Renal pelvis (tissue), 12 donors: ENCODE data around the gene TBX18. TPM values are rescaled to one million over a fixed set of nuclear protein-coding genes. Genes with fewer than 3 reads are reported as not detected.

Source experiments
- DNase-seq: peaks from one replicate; pipeline ENCODE4 v3.0.0-alpha.2; 2013
- long read RNA-seq, 16 experiments: transcript quantifications; one replicate each; lab custom pipeline, GENCODE V29; 2026
- polyA plus RNA-seq, 3 donors: library from polyadenylated mRNA; unstranded; fragments of 120-200 nt; gene quantifications; one replicate each; pipeline ENCODE4 v1.2.1, GENCODE V29; 2013; ENCODE audit not compliant: insufficient read length in 3 of 3

Gene TBX18
- polyA plus RNA-seq: 1 to 10 TPM; 9.1 to 9.6 (median 9.1) TPM
- long read RNA-seq, donor 1, full-length matches to known transcripts: 3 of 3 reads
- long read RNA-seq, donor 1, partial matches to known transcripts: 0 of 3 reads
- long read RNA-seq, donor 1, other reads (novel, unspliced or antisense): 0 of 3 reads
- long read RNA-seq, donor 2: 0 reads
- long read RNA-seq, donor 3, full-length matches to known transcripts: 2 of 2 reads
- long read RNA-seq, donor 3, partial matches to known transcripts: 0 of 2 reads
- long read RNA-seq, donor 3, other reads (novel, unspliced or antisense): 0 of 2 reads
- long read RNA-seq, donor 4, full-length matches to known transcripts: 2 of 2 reads
- long read RNA-seq, donor 4, partial matches to known transcripts: 0 of 2 reads
- long read RNA-seq, donor 4, other reads (novel, unspliced or antisense): 0 of 2 reads
- long read RNA-seq, donor 5: 0 reads
- long read RNA-seq, donor 6, partial matches to known transcripts: 0 of 1 reads
- long read RNA-seq, donor 6, other reads (novel, unspliced or antisense): 0 of 1 reads
- long read RNA-seq, donor 7, full-length matches to known transcripts: 5 of 5 reads
- long read RNA-seq, donor 7, partial matches to known transcripts: 0 of 5 reads
- long read RNA-seq, donor 7, other reads (novel, unspliced or antisense): 0 of 5 reads
- long read RNA-seq, donor 8, full-length matches to known transcripts: 5 of 5 reads
- long read RNA-seq, donor 8, partial matches to known transcripts: 0 of 5 reads
- long read RNA-seq, donor 8, other reads (novel, unspliced or antisense): 0 of 5 reads
- long read RNA-seq, donor 9, full-length matches to known transcripts: 4 of 4 reads
- long read RNA-seq, donor 9, partial matches to known transcripts: 0 of 4 reads
- long read RNA-seq, donor 9, other reads (novel, unspliced or antisense): 0 of 4 reads
- long read RNA-seq, donor 10, full-length matches to known transcripts: 2 of 2 reads
- long read RNA-seq, donor 10, partial matches to known transcripts: 0 of 2 reads
- long read RNA-seq, donor 10, other reads (novel, unspliced or antisense): 0 of 2 reads
- long read RNA-seq, donor 11, full-length matches to known transcripts: 1 of 1 reads
- long read RNA-seq, donor 11, partial matches to known transcripts: 0 of 1 reads
- long read RNA-seq, donor 11, other reads (novel, unspliced or antisense): 0 of 1 reads
- long read RNA-seq, donor 12: 0 reads
- long read RNA-seq, donor 13: 0 reads
- long read RNA-seq, donor 14, full-length matches to known transcripts: 5 of 5 reads
- long read RNA-seq, donor 14, partial matches to known transcripts: 0 of 5 reads
- long read RNA-seq, donor 14, other reads (novel, unspliced or antisense): 0 of 5 reads
- long read RNA-seq, donor 15, full-length matches to known transcripts: 2 of 2 reads
- long read RNA-seq, donor 15, partial matches to known transcripts: 0 of 2 reads
- long read RNA-seq, donor 15, other reads (novel, unspliced or antisense): 0 of 2 reads
- long read RNA-seq, donor 16, full-length matches to known transcripts: 2 of 2 reads
- long read RNA-seq, donor 16, partial matches to known transcripts: 0 of 2 reads
- long read RNA-seq, donor 16, other reads (novel, unspliced or antisense): 0 of 2 reads

- peak; percentile 89 for DNase-seq
These were observed at the start of gene TBX18 for GRCh38 chr6:84764332-84765049. Gene TBX18 (minus strand): TSS chr6:84764598. CDS start chr6:84764181, 417 bp downstream.

GRCh38 chr6:84811351-84811750, 47.0 kb upstream of the TBX18 start:
- DNase-seq: no peak

- no peak for DNase-seq
These were observed 45.1 kb upstream of the TBX18 start for GRCh38 chr6:84809455-84809854.

- no peak for DNase-seq
These were observed 44.2 kb upstream of the TBX18 start for GRCh38 chr6:84808491-84809061.

GRCh38 chr6:84805145-84805544, 40.7 kb upstream of the TBX18 start:
- DNase-seq: no peak

- no peak for DNase-seq
These were observed 40.3 kb upstream of the TBX18 start for GRCh38 chr6:84804720-84805119.

GRCh38 chr6:84801250-84801649, 36.9 kb upstream of the TBX18 start:
- DNase-seq: no peak

- peak; percentile 33 for DNase-seq
These were observed 33.9 kb upstream of the TBX18 start for GRCh38 chr6:84798257-84798656.

GRCh38 chr6:84796343-84796742, 31.9 kb upstream of the TBX18 start:
- DNase-seq: no peak

GRCh38 chr6:84791927-84792326, 27.5 kb upstream of the TBX18 start:
- DNase-seq: no peak

GRCh38 chr6:84791233-84791632, 26.8 kb upstream of the TBX18 start:
- DNase-seq: no peak

GRCh38 chr6:84789170-84789569, 24.8 kb upstream of the TBX18 start:
- DNase-seq: no peak

- no peak for DNase-seq
These were observed 24.3 kb upstream of the TBX18 start for GRCh38 chr6:84788689-84789088.

GRCh38 chr6:84785671-84786070, 21.3 kb upstream of the TBX18 start:
- DNase-seq: no peak

- no peak for DNase-seq
These were observed 15.5 kb upstream of the TBX18 start for GRCh38 chr6:84779917-84780316.

GRCh38 chr6:84779380-84779779, 15.0 kb upstream of the TBX18 start:
- DNase-seq: no peak

GRCh38 chr6:84777888-84778287, 13.5 kb upstream of the TBX18 start:
- DNase-seq: no peak

- no peak for DNase-seq
These were observed 12.0 kb upstream of the TBX18 start for GRCh38 chr6:84776392-84776791.

- no peak for DNase-seq
These were observed 11.4 kb upstream of the TBX18 start for GRCh38 chr6:84775751-84776150.

GRCh38 chr6:84774985-84775284, 10.5 kb upstream of the TBX18 start:
- no peak for DNase-seq
